SK-N-SH (cell line): ENCODE results near the gene MRPS6.

Source experiments
- CTCF ChIP-seq: fragments of 200-600 bp; sonication (generic); IDR thresholded peaks from 2 replicates; pipeline ENCODE4 v1.6.1; 2017; ENCODE audit warnings: antibody characterized with exemption, mild to moderate bottlenecking, moderate library complexity
- EZH2phosphoT487 ChIP-seq: fragments of 200-600 bp; sonication (generic); IDR thresholded peaks from 2 replicates; pipeline ENCODE4 v1.6.1; 2017; ENCODE audit warnings: low read depth, mixed run types, mild to moderate bottlenecking, antibody characterized with exemption, moderate library complexity, borderline replicate concordance
- FOXM1 ChIP-seq: IDR thresholded peaks from 2 replicates; pipeline ENCODE4 v1.4.0; 2012; ENCODE audit warnings: low read depth, mild to moderate bottlenecking
- GABPA ChIP-seq: IDR thresholded peaks from 2 replicates; pipeline ENCODE4 v1.4.0; 2012; ENCODE audit warnings: low read depth, mild to moderate bottlenecking
- IRF3 ChIP-seq: fragments of 150-350 bp; IDR thresholded peaks from 2 replicates; pipeline ENCODE4 v1.6.1; 2016; ENCODE audit warnings: mild to moderate bottlenecking, low read depth, low read length
- MXI1 ChIP-seq: IDR thresholded peaks from 2 replicates; pipeline ENCODE4 v1.6.1; 2012; ENCODE audit warnings: mild to moderate bottlenecking, low read depth, low read length, improper control_type of control experiment
- POLR2AphosphoS5 ChIP-seq: IDR thresholded peaks from 2 replicates; pipeline ENCODE4 v1.6.1; 2012; ENCODE audit warnings: low read depth, low read length
- RCOR1 ChIP-seq: fragments of 150-350 bp; IDR thresholded peaks from 2 replicates; pipeline ENCODE4 v1.6.1; 2017; ENCODE audit warnings: antibody characterized with exemption, low read length
- RFX5 ChIP-seq: IDR thresholded peaks from 2 replicates; pipeline ENCODE4 v1.6.1; 2012; ENCODE audit warnings: mild to moderate bottlenecking, improper control_type of control experiment, low read length
- RXRA ChIP-seq: IDR thresholded peaks from 2 replicates; pipeline ENCODE4 v1.4.0; 2012; ENCODE audit warnings: low read depth, mild to moderate bottlenecking, borderline replicate concordance
- SIN3A ChIP-seq: IDR thresholded peaks from 2 replicates; pipeline ENCODE4 v1.6.1; 2012; ENCODE audit warnings: low read depth, mild to moderate bottlenecking, low read length, moderate library complexity, borderline replicate concordance
- YY1 ChIP-seq: IDR thresholded peaks from 2 replicates; pipeline ENCODE4 v1.4.0; 2012; ENCODE audit warnings: low read depth, mild to moderate bottlenecking
- ZBTB33 ChIP-seq: IDR thresholded peaks from 2 replicates; pipeline ENCODE4 v1.4.0; 2012; ENCODE audit warnings: low read depth, borderline replicate concordance

- TF ChIP-seq GABPA: no peak
- no peak for TF ChIP-seq RCOR1
- no peak for TF ChIP-seq CTCF
- no peak for TF ChIP-seq SIN3A
- TF ChIP-seq FOXM1: no peak
- no peak for TF ChIP-seq IRF3
- no peak for TF ChIP-seq MXI1
- no peak for TF ChIP-seq RXRA
- no peak for TF ChIP-seq ZBTB33
- TF ChIP-seq RFX5: no peak
- TF ChIP-seq YY1: no peak
- no peak for TF ChIP-seq EZH2phosphoT487
- no peak for TF ChIP-seq POLR2AphosphoS5
Observed at GRCh38 chr21:34082769-34083168, 9.4 kb downstream of the MRPS6 start.
